ENCODE results near the gene TCP11L2. TPM values are rescaled to one million over a fixed set of nuclear protein-coding genes. Genes with fewer than 3 reads are reported as not detected.

TCP11L2 gene
- total and polyA plus RNA-seq, 2 of the 8 experiments (the other 6 are each of a cell fraction or from before 2014, with no cell fraction given) = 2.1 to 7.1 TPM

DNA sequence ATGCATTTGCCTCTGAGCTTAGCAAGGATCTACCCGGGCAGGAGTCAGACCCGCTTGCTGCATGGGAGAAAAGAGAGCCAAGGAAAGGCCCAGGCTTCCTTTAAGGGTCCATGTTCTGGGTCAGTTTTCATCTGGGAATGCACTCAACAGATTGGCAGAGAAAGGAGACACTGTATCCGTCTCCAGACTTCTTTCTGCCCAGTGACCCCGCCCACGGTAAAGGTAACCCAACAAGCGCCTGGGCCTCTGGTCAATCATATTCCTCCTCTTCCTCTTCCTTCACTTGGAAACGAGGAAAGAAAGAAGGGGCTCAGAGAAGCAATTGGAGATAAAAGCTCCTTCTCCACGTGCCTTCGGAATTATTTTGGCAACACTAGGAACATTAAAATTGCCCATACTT lies 27.1 kb upstream of the TCP11L2 start:
- WGBS, 2 experiments (ENCODE audit: extremely low coverage in 1 of 2, insufficient coverage in 1 of 2, insufficient read length in 1 of 2, insufficient replicate concordance in 2 of 2, low coverage in 1 of 2, low lambda C conversion rate in 2 of 2, missing lambda C conversion rate in 1 of 2) = 72% methylated on average over 9 of the region's 9 CpGs; no CpG with 5 or more reads in 1 of the 2 experiments
- no peak overlapping the region for H2BK20ac ChIP-seq (ENCODE audit: low read length)
- H3K27ac ChIP-seq (ENCODE audit: low read depth, low read length) = no peak overlapping the region
- no peak overlapping the region for H3K4me3 ChIP-seq (ENCODE audit: extremely low read depth in 1 of 4, insufficient read depth in 2 of 4, low read depth in 3 of 4, low read length in 4 of 4)
- no peak overlapping the region for H3K23ac ChIP-seq (ENCODE audit: insufficient read length)
- CTCF ChIA-PET (ENCODE audit: partially characterized antibody) = interaction anchor here (1.1 to 2.4 kb wide), 2 partner anchors 9 to 48 kb away, joined by 3 to 10 read pairs; no protein-coding TSS in a partner anchor
- no peak overlapping the region for H2BK5ac ChIP-seq (ENCODE audit: low read depth, low read length)
- H2BK120ac ChIP-seq (replicated peaks; ENCODE audit: low read depth, low read length) = no peak overlapping the region
- no peak overlapping the region for H3K56ac ChIP-seq (replicated peaks; ENCODE audit: insufficient read length, low read depth, low read length)
- H4K20me1 ChIP-seq (replicated peaks in 1 of 2; ENCODE audit: control insufficient read depth in 1 of 2, insufficient read depth in 2 of 2, low read length in 2 of 2) = no peaks in the 10 kb centered on the region
- H3K4ac ChIP-seq (replicated peaks; ENCODE audit: insufficient read length, low read depth, low read length) = no peak overlapping the region
- no peak overlapping the region for H4K8ac ChIP-seq (ENCODE audit: extremely low read depth, insufficient read depth, low read length)
- H3K36me3 ChIP-seq (ENCODE audit: control insufficient read depth in 2 of 4, insufficient read depth in 4 of 4, low read length in 3 of 4) = no peaks in the 10 kb centered on the region
- H2BK12ac ChIP-seq (ENCODE audit: low read depth, low read length) = no peak overlapping the region
- H3K79me1 ChIP-seq (ENCODE audit: low read depth, low read length) = no peaks in the 10 kb centered on the region
- peak overlapping the region; percentile 85 for H2AFZ ChIP-seq (ENCODE audit: low read length)
- no peaks in the 10 kb centered on the region for H3K4me1 ChIP-seq (replicated peaks in 1 of 4; ENCODE audit: control insufficient read depth in 3 of 4, insufficient read depth in 4 of 4, low read length in 3 of 4)
- H2BK15ac ChIP-seq (ENCODE audit: low read length) = no peak overlapping the region
- no peak for FAIRE-seq
- no peak overlapping the region for H3K14ac ChIP-seq (ENCODE audit: insufficient read length)
- TF ChIP-seq MAFK (IDR thresholded peaks at IDR 0.05; ENCODE audit: low read depth, low read length) (no peak), CBX8 (IDR thresholded peaks at IDR 0.05; ENCODE audit: borderline replicate concordance, low read depth, low read length) (no peak)
- no peak for DNase-seq (ENCODE audit: low read depth in 1 of 2, low spot score in 2 of 2)
- H3K9me3 ChIP-seq (ENCODE audit: insufficient read depth in 2 of 2, low read depth in 1 of 2, low read length in 1 of 2) = no peaks in the 10 kb centered on the region
- H3K4me2 ChIP-seq (ENCODE audit: insufficient read depth in 1 of 2, low read depth in 2 of 2, low read length in 2 of 2) = no peak overlapping the region
- no peak overlapping the region for H3K9ac ChIP-seq (replicated peaks in 1 of 4; ENCODE audit: extremely low read depth in 1 of 4, low read depth in 3 of 4, low read length in 3 of 4)
- no peak overlapping the region for H3K18ac ChIP-seq (ENCODE audit: extremely low read depth, low read length)
- H3K27me3 ChIP-seq (replicated peaks in 1 of 4; ENCODE audit: control insufficient read depth in 3 of 4, extremely low read depth in 1 of 4, insufficient read depth in 3 of 4, low read length in 3 of 4) = no peaks in the 10 kb centered on the region
- H3K23me2 ChIP-seq (ENCODE audit: low read depth, low read length) = peaks cover 2% of the 10 kb centered on the region; the same call in 1 of the 2 replicates
- no peak overlapping the region for H4K5ac ChIP-seq (ENCODE audit: insufficient read length, low read depth, low read length)
- H4K91ac ChIP-seq (replicated peaks; ENCODE audit: insufficient read length, low read length) = no peak overlapping the region
- POLR2A ChIA-PET (ENCODE audit: partially characterized antibody) = interaction anchor here (1.0 to 1.8 kb wide), 2 partner anchors 11 to 29 kb away, joined by 3 to 5 read pairs; no protein-coding TSS in a partner anchor
- H3K79me2 ChIP-seq (ENCODE audit: control insufficient read depth in 1 of 2, insufficient read depth in 2 of 2, low read length in 2 of 2) = no peaks in the 10 kb centered on the region
- H2AK5ac ChIP-seq (ENCODE audit: low read depth, low read length) = no peak overlapping the region
